Sigmoid colon (tissue), 4 donors: Measurements from ENCODE around the gene PTF1A.

Experiments
- CTCF ChIP-seq, 4 experiments: fragments of 450-650 bp in 3 of 4; fragments of 200-600 bp in 1 of 4; IDR thresholded peaks; one replicate each; pipeline ENCODE4 v1.5.1; 2016 to 2019; ENCODE audit warnings: antibody characterized with exemption in 4 of 4, mild to moderate bottlenecking in 3 of 4, moderate library complexity in 2 of 4
- POLR2A ChIP-seq, 2 donors: fragments of 450-650 bp; IDR thresholded peaks; one replicate each; pipeline ENCODE4 v1.6.1; 2016; ENCODE audit warnings: antibody characterized with exemption in 2 of 2, mild to moderate bottlenecking in 2 of 2, moderate library complexity in 2 of 2
- POLR2AphosphoS5 ChIP-seq, 4 donors: sonication (generic); formaldehyde crosslinking; IDR thresholded peaks; one replicate each; pipeline ENCODE4 v1.6.1; 2017; ENCODE audit warnings: antibody characterized with exemption in 4 of 4

GRCh38 chr10:23198610-23198939, 6.5 kb downstream of the PTF1A start:
- TF ChIP-seq CTCF (IDR thresholded peaks at IDR 0.05) = no peak
- TF ChIP-seq POLR2A (IDR thresholded peaks at IDR 0.05) = no peak
- TF ChIP-seq POLR2AphosphoS5 (IDR thresholded peaks at IDR 0.05) = no peak
